GM18951 (cell line): ENCODE measurements around the gene MEP1A.

ENCODE experiments used
- POLR2A ChIP-seq: IDR thresholded peaks from 4 replicates; pipeline ENCODE4 v1.6.1; 2011; ENCODE audit warnings: mild to moderate bottlenecking; ENCODE audit not compliant: insufficient read length, insufficient read depth; ENCODE audit errors: extremely low read depth
- in situ Hi-C: fragments of 300-500 bp; cut with MboI; formaldehyde crosslinking; loops from one replicate; pipeline ENCODE4 v1.12.0; 2022; ENCODE audit warnings: low sequenced_read_pairs, mixed read lengths, inconsistent platforms; ENCODE audit not compliant: unreplicated experiment

The MEP1A gene

DNA sequence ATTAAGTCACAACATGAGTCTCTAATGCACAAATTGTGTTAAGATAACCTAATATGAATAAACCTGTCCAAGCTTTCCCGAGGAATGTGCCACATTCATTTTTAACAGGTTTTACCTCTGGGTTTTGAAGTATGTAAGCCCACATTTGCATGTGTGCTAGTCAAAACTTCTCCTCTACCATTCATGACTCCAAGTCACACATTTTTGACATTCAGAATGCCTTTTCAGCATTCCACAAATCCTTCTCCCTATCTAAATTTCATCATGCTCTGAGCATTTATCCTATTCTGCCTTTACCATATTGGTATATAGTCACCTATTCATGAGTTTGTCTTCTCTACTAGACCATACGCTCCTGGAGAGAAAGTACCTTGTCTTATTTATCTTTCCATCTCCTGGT is 72.0 kb downstream of the MEP1A start:
- in situ Hi-C loops = no loop called here
- TF ChIP-seq POLR2A = no peak

GRCh38 chr6:46867411-46867810 is 74.2 kb downstream of the MEP1A start:
- TF ChIP-seq POLR2A = no peak
- in situ Hi-C loops = no loop called here

DNA sequence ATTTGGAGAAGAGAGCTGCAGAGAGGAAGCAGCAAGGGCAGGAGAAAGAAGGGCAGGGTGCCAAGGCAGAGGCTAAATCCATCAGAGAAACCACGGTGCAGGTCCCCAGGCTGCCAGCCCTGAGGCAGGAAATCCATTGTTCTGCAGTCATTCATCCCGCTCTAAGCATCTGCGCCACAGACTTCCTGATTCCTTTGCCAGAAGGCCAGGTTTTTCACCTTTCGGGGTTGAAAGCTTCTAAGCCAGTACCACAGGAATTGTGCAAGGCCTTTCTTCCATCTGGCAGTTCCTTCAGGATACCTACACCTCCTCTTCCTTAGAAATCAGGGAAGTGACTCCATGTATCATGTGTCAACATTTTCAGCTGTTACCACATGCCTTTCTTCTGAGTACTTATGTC is 82.9 kb downstream of the MEP1A start:
- TF ChIP-seq POLR2A = no peak
- in situ Hi-C loops = no loop called here

- in situ Hi-C loops = no loop called here
- no peak for TF ChIP-seq POLR2A
Measured at GRCh38 chr6:46879003-46879402, 85.8 kb downstream of the MEP1A start.

GRCh38 chr6:46882645-46883044 is 89.5 kb downstream of the MEP1A start:
- in situ Hi-C loops = no loop called here
- no peak for TF ChIP-seq POLR2A

- in situ Hi-C loops = no loop called here
- TF ChIP-seq POLR2A = no peak
Measured at GRCh38 chr6:46888031-46888430, 94.8 kb downstream of the MEP1A start.

- in situ Hi-C loops = no loop called here
- no peak for TF ChIP-seq POLR2A
Measured at GRCh38 chr6:46888578-46888977, 95.4 kb downstream of the MEP1A start.
